Hepatocyte (in vitro differentiated cells): Measurements from ENCODE around the gene ZC3HAV1. TPM values are rescaled to one million over a fixed set of nuclear protein-coding genes. Genes with fewer than 3 reads are reported as not detected.
"Not testable (repeated sequence)": the region's sequence is repeated elsewhere in the genome, so short reads cannot be mapped to it uniquely, and the experiment has no call there.

Experiments
- DNase-seq: peaks from one replicate; pipeline ENCODE4 v3.0.0-alpha.2; 2016; ENCODE audit warnings: low spot score
- H2AFZ ChIP-seq: fragments of 200-600 bp; sonication (generic); 2 replicates; pipeline ENCODE4 v1.6.0; 2016; ENCODE audit warnings: antibody characterized with exemption, mild to moderate bottlenecking
- H3K27ac ChIP-seq: fragments of 200-600 bp; sonication (generic); 2 replicates; pipeline ENCODE4 v1.5.1; 2016; ENCODE audit warnings: mild to moderate bottlenecking
- H3K27me3 ChIP-seq: fragments of 200-600 bp; sonication (generic); 2 replicates; pipeline ENCODE4 v1.6.1; 2016
- H3K36me3 ChIP-seq: fragments of 200-600 bp; sonication (generic); replicated peaks from 2 replicates; pipeline ENCODE4 v1.5.1; 2016; ENCODE audit warnings: low read depth; ENCODE audit not compliant: insufficient read depth
- H3K4me1 ChIP-seq: fragments of 200-600 bp; sonication (generic); 2 replicates; pipeline ENCODE4 v1.5.1; 2016; ENCODE audit warnings: mild to moderate bottlenecking, moderate library complexity; ENCODE audit not compliant: insufficient read depth
- H3K4me2 ChIP-seq: fragments of 200-600 bp; sonication (generic); 2 replicates; pipeline ENCODE4 v1.6.0; 2016
- H3K4me3 ChIP-seq: fragments of 200-600 bp; sonication (generic); 2 replicates; pipeline ENCODE4 v1.5.1; 2016; ENCODE audit warnings: mild to moderate bottlenecking
- H3K79me2 ChIP-seq: fragments of 200-600 bp; sonication (generic); 2 replicates; pipeline ENCODE4 v1.6.0; 2017; ENCODE audit warnings: mild to moderate bottlenecking
- H3K9me2 ChIP-seq: fragments of 200-600 bp; sonication (generic); replicated peaks from 2 replicates; pipeline ENCODE4 v1.6.0; 2017; ENCODE audit warnings: mild to moderate bottlenecking; ENCODE audit not compliant: insufficient read depth
- H3K9me3 ChIP-seq: fragments of 200-600 bp; sonication (generic); 2 replicates; pipeline ENCODE4 v1.5.1; 2016; ENCODE audit warnings: low read depth, mild to moderate bottlenecking
- H4K20me1 ChIP-seq: fragments of 200-600 bp; sonication (generic); 2 replicates; pipeline ENCODE4 v1.6.0; 2016; ENCODE audit warnings: mild to moderate bottlenecking; ENCODE audit not compliant: insufficient read depth, poor library complexity, severe bottlenecking
- EZH2 ChIP-seq: fragments of 200-600 bp; sonication (generic); IDR thresholded peaks from 2 replicates; pipeline ENCODE4 v1.6.1; 2016; ENCODE audit warnings: antibody characterized with exemption, mild to moderate bottlenecking, borderline replicate concordance
- EZH2phosphoT487 ChIP-seq: fragments of 200-600 bp; sonication (generic); IDR thresholded peaks from one replicate; pipeline ENCODE4 v1.6.1; 2018; ENCODE audit warnings: antibody characterized with exemption, mild to moderate bottlenecking, low read depth, moderate library complexity; ENCODE audit not compliant: unreplicated experiment, severe bottlenecking
- WGBS: methylation state at CpG from one replicate; pipeline ENCODE4 v1.1.6; 2016; ENCODE audit warnings: low lambda C conversion rate; ENCODE audit errors: missing lambda C conversion rate; 5-methylcytosine and 5-hydroxymethylcytosine counted together
- polyA plus RNA-seq: library from polyadenylated mRNA; unstranded; fragments of >200 nt; fragmentation: Nextera tagmentation; extraction: Ambion mirVana; gene quantifications from 2 replicates; pipeline ENCODE4 v1.2.1, GENCODE V29; 2016
- total RNA-seq: library from RNA; depleted of rRNA; stranded (reverse); fragments of >200 nt; gene quantifications from 2 replicates; pipeline ENCODE4 v1.2.3, GENCODE V29; 2014
- TF ChIP-seq, protein P1 (sequence below): fragments of 200-600 bp; sonication (generic); IDR thresholded peaks from 2 replicates; pipeline ENCODE4 v1.5.1; 2016; ENCODE audit warnings: antibody characterized with exemption, mild to moderate bottlenecking; ENCODE audit not compliant: poor library complexity

The ZC3HAV1 gene
- total and polyA plus RNA-seq, 2 experiments from 2014 or later, result 20.4 to 27.9 TPM

DNA sequence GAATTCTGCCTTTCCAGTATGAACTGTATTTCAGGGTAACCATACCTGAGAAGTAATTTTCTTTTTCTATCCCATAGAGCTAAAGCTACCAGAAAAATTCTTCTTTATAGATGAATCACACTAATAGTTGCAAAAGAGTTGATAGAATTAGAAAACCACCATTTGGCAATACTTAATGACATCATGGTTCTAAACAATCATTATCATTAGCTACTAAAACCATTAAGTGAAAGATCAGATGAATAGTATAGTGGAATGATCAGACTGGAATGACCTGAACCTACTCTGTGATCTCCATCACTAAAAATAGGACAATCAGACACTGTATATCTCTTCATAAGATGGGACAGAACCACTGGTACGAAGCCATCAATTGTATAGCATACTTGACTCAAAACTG lies 53.8 kb downstream of the ZC3HAV1 start:
- H3K9me2 ChIP-seq, result no peaks in the 10 kb centered on the region
- TF ChIP-seq EZH2 (no peak), EZH2phosphoT487 (no peak)
- TF ChIP-seq, protein P1, sequence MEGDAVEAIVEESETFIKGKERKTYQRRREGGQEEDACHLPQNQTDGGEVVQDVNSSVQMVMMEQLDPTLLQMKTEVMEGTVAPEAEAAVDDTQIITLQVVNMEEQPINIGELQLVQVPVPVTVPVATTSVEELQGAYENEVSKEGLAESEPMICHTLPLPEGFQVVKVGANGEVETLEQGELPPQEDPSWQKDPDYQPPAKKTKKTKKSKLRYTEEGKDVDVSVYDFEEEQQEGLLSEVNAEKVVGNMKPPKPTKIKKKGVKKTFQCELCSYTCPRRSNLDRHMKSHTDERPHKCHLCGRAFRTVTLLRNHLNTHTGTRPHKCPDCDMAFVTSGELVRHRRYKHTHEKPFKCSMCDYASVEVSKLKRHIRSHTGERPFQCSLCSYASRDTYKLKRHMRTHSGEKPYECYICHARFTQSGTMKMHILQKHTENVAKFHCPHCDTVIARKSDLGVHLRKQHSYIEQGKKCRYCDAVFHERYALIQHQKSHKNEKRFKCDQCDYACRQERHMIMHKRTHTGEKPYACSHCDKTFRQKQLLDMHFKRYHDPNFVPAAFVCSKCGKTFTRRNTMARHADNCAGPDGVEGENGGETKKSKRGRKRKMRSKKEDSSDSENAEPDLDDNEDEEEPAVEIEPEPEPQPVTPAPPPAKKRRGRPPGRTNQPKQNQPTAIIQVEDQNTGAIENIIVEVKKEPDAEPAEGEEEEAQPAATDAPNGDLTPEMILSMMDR, result no peak
- WGBS, result 96% methylated on average over 1 of the region's 1 CpG
- H3K27me3 ChIP-seq, result no peaks in the 10 kb centered on the region
- H3K4me3 ChIP-seq, result no peak overlapping the region
- H2AFZ ChIP-seq, result no peak overlapping the region
- no peak overlapping the region for H3K4me2 ChIP-seq
- no peaks in the 10 kb centered on the region for H3K4me1 ChIP-seq
- H3K27ac ChIP-seq, result no peak overlapping the region
- no peak for DNase-seq
- H4K20me1 ChIP-seq, result no peaks in the 10 kb centered on the region
- no peaks in the 10 kb centered on the region for H3K79me2 ChIP-seq
- no peaks in the 10 kb centered on the region for H3K36me3 ChIP-seq
- no peaks in the 10 kb centered on the region for H3K9me3 ChIP-seq

DNA sequence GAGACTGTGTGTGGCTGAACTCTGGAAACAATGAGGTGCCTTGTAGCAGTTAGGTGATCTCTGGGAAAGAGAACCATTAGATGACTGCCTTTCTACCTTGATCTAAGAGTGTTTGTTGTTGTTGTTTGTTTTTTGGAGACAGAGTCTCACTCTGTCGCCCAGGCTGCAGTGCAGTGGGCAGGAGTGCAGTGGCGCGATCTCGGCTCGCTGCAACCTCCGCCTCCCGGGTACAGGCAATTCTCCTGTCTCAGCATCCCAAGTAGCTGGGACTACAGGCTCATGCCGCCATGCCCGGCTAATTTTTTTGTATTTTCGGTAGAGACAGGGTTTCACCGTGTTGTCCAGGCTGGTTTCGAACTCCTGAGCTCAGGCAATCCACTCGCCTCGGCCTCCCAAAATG lies 54.9 kb downstream of the ZC3HAV1 start:
- not testable (repeated sequence) for DNase-seq, H3K4me3 ChIP-seq, H3K36me3 ChIP-seq, H3K4me1 ChIP-seq, H3K79me2 ChIP-seq, H3K9me2 ChIP-seq, H2AFZ ChIP-seq, H3K27ac ChIP-seq, H4K20me1 ChIP-seq, H3K9me3 ChIP-seq, H3K27me3 ChIP-seq, H3K4me2 ChIP-seq
- 99% methylated on average over 14 of the region's 14 CpGs for WGBS

DNA sequence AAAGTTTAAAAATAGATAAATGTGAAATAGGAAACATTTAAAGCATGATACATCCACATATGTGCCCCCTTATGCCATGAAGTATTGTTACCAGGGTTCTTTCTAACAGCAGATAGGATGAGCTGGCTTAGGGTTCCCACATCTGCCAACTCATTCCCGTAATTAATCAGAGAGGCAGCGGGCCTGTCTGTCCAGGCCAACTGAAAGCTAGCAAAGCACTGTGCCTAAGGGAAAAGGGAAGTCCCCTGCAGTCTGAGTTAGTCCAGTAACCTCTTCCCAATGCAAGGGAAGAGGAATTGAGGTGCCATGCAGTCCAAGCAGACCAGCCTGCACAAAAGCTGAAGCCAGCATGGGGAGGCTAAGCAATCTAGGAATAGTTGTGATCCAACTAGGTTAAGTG lies 55.4 kb downstream of the ZC3HAV1 start:
- Histone ChIP-seq H3K27ac (no peak overlapping the region), H3K4me2 (no peak overlapping the region), H3K36me3 (no peaks in the 10 kb centered on the region), H3K9me3 (no peaks in the 10 kb centered on the region), H3K79me2 (no peaks in the 10 kb centered on the region), H3K4me1 (no peaks in the 10 kb centered on the region), H3K27me3 (no peaks in the 10 kb centered on the region), H2AFZ (no peak overlapping the region), H3K9me2 (no peaks in the 10 kb centered on the region), H4K20me1 (no peaks in the 10 kb centered on the region), H3K4me3 (no peak overlapping the region)
- no peak for TF ChIP-seq EZH2
- TF ChIP-seq, protein P1, result no peak
- TF ChIP-seq EZH2phosphoT487, result no peak
- WGBS, result 68% methylated on average over 2 of the region's 2 CpGs
- DNase-seq, result no peak

DNA sequence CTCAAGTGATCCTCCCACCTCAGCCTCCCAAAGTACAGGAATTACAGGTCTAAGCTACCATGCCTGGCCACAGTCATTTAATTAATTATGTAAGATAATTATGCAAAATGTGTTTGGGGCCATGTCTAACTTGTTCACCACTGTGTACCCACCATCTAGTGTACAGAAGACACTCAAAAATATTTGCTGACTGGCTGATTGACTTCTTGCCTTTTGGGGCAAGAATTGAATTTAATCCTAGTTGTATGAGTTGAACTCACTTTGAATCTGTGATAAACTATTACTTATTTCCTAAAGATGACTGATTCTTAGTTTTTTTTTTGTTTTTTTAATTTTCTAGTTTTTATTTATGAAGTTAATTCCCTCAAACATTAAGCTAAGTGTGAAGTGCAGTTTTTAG lies 57.9 kb downstream of the ZC3HAV1 start:
- H3K27me3 ChIP-seq, result no peaks in the 10 kb centered on the region
- no peaks in the 10 kb centered on the region for H3K9me3 ChIP-seq
- no peak overlapping the region for H2AFZ ChIP-seq
- H3K4me2 ChIP-seq, result no peak overlapping the region
- H4K20me1 ChIP-seq, result no peaks in the 10 kb centered on the region
- H3K79me2 ChIP-seq, result no peaks in the 10 kb centered on the region
- TF ChIP-seq EZH2 (no peak), EZH2phosphoT487 (no peak)
- TF ChIP-seq, protein P1, result no peak
- H3K4me3 ChIP-seq, result no peak overlapping the region
- no peaks in the 10 kb centered on the region for H3K4me1 ChIP-seq
- H3K27ac ChIP-seq, result no peak overlapping the region
- H3K9me2 ChIP-seq, result no peaks in the 10 kb centered on the region
- H3K36me3 ChIP-seq, result no peaks in the 10 kb centered on the region
- DNase-seq, result no peak
